Measurements from ENCODE around the gene MERTK.
"Not testable (repeated sequence)": the region's sequence is repeated elsewhere in the genome, so short reads cannot be mapped to it uniquely, and the experiment has no call there.

MERTK gene

GRCh38 chr2:111897924-111898702, at the start of gene MERTK:
TSS of gene MERTK (plus strand) at chr2:111898607. CDS start at chr2:111898736, 129 bp downstream.
- DNase-seq, result no peak

GRCh38 chr2:111850646-111851045, 47.8 kb upstream of the MERTK start:
- DNase-seq, result not testable (repeated sequence)

GRCh38 chr2:111852544-111852943, 45.9 kb upstream of the MERTK start:
- DNase-seq, result not testable (repeated sequence)

- not testable (repeated sequence) for DNase-seq
Observed at GRCh38 chr2:111860005-111860404, 38.4 kb upstream of the MERTK start.

DNA sequence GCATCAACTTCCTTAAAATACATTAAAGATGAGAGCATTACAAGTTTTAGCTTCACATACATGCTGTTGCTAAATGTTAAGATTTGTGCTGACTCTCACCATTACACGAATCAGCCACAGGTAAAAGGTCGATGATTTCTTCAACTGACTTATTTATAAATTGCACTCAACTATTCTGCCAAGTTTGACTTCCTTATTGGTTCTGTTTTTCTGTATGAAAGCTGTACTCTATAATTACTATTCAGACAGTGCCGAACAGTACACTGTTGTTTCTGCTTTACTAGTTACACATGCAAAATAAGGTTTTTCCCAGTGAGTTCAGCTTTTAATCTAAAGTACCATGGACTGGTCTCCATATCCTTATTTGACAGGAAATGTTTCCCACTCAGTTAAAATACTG, 33.3 kb upstream of the MERTK start:
- DNase-seq, result not testable (repeated sequence)

DNA sequence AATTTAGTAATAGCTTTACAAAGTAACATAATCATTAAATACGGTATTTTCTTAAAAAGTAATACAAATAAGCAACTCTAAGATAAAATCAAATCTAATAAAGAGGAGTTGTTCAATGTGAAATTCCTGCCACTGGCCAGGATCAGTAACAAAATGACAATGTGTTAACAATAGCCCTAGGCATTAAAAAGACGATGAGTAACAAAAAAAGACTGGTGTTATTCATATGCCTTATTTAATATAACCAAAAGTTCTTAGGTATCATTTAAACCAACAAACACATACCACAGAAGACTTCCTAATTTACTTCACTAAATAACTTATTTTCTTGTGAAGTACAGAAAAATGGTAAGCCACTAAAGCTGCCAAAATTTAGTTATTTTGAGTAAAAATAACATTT, 25.6 kb upstream of the MERTK start:
- DNase-seq, result not testable (repeated sequence)

DNA sequence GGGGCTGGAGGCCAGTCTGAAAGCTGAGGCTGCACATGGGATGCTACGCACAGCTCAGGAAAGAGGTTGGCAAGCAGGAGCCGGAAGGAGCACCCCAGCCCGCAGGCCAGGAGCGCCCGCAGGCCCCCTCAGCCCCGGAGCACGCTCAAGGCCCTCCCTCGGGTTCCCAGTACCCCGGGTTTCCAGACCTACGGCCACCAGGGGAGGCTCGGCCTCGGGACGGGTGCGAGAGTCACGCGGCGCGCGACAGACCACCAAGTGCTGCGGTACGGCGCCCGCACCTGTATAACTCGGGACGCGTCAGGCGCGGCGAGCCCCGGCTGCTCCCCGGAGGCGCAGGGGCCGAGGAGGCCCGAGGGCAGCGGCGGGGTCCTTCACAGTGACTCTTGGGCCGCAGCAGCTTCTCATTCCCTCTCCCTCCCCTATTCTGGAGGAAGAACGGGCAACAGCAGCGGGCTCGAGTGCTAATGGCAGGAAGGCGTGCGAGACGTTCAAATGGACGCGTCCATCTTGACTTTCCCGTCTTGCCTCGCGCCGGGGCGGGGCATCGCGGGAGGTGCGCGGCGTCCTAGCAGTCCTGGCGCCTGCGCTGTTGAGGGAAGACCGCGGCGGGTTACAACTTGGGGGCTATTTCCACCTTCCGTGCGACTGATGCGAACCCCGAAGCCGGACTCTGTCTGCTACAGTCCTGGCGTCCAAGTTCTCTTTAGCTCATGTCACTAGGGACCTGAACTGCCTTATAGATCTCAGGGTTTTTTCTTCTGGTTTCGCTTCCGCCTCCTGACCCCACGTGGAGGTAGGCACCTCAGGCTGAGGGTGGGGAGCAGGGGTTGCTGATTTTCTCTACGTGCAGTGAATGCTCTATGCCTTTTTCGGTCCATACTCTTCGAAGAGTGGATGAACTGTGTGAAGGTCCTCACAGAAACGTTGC, 14.5 kb upstream of the MERTK start, which contains the start of gene ANAPC1:
TSS of gene ANAPC1 (minus strand) at position 533 of the 931 bp plus-strand sequence. CDS start 3,368 bp downstream, outside the sequence.
- peak; percentile 74 to 77 for DNase-seq

GRCh38 chr2:111884592-111884964, 13.8 kb upstream of the MERTK start:
- DNase-seq, result no peak

DNA sequence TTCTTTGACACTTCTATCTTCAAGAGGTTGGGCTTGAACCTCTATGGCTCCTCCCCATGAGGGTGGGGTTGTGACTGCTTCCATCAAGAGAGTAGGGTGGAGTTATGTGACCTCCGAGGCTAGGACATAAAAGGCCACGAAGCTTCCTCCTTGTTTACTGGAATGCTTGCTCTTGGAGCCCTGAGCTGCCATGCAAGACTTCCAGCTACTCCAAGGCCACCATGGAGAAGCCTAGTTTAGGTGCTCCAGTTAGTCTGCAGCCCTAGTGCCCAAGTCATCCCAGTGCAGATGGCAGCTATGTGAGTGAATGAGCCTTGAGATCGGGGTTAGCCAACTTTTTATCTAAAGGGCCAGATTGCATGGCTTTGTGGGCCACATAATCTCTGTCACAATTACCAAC, 2.4 kb upstream of the MERTK start:
- DNase-seq, result no peak

DNA sequence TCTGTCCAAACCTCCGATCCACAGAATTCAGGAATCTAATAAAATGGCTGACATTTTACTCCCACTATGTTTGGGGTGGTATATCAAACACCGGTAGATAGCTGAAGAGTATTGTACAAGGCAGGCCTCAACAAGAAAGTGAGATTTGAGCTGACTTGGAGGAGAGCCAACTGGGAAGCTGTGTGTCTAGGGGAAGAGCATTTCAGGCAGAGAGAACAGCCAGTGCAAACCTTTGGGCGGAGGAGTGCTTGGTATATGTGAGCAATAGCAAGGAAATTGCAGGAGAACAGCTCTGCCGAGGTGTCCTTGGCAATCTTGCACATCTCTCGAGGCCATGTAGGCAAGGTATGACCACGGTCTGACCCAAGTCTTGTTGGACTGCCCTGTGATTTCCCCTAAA, 1.8 kb upstream of the MERTK start:
- DNase-seq, result no peak

- no peak for DNase-seq
Observed at GRCh38 chr2:111897630-111897923, 830 bp upstream of the MERTK start.

DNA sequence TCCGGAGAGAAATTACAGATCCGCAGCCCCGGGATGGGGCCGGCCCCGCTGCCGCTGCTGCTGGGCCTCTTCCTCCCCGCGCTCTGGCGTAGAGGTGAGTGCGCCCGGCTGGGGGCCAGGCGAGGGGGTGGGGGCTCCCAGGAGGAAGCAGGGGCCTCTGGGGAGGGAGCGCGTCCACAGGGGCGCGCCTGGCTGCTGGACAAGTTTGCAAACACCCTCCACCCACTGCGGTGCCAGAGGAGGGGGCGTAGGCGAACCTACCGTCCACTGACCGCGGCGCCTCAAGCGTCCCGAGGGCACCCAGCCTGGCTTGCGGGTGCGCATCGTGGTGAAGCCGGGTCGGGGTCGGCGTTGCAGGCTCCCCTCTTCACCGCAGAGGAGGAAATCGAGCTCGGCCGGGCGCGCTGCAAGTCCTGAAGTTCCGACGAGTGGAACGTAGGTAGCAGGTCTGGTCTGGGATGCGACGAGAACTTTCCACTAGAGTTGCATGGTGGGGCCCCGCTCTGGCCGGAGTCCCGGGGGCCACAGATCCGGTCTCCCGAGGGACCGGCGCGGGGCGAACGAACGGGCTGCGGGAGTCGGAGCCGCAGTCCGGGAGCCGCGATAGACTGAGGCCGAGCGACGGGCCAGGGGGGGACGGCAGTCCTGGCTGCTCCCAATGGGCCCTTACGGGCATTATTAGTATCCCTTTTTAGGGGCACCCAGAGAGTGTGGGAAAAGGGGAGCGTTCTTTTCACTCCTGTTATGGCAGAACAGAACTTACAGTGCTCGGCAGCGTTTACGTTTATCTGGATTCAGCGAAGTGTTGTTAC, 502 bp downstream of the MERTK start:
- DNase-seq, result no peak

GRCh38 chr2:111900859-111901258, 2.5 kb downstream of the MERTK start:
- DNase-seq, result no peak

DNA sequence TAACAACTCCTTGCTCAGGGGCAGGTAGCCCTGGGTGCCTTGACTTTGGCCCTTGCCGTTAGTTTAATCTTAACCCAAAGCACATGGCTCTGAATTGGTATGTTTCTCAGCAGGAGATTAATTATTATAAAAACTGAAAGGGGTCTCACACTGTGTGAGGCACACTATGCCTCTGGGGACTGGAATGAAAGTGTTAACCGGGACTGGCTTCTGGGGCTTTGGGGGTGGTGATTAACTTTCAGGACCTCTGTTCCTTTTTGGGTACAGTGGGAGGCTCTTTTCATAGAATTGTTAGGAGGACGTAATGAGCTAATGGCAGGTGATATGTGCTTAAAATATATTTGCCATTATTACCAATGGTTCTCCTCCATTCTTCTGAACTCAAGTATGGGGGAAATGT, 5.1 kb downstream of the MERTK start:
- no peak for DNase-seq

DNA sequence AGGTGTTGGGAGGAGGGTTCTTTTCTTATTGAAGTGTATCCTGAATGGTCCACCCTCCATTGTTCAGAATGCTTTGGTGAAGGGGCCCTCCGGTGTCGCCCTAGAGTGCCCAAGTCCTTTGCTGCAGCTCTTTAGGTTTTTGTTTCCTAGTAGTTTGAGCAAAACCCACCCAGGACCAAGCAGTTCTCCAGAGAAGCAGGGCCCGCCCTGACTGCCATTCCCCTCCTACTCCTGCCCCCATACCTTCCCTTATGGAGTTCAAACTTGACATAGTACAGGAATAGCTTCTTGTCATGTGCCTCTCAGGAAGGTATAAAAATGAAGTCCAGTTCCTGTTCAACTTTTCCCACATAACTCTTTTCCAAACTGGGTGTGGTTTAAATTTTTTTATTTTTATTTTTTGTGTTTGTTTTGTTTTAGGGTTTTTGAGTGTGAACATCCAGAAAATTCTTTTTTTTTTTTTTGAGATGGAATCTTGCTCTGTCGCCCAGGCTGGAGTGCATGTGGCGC, 5.6 kb downstream of the MERTK start:
- DNase-seq, result no peak

DNA sequence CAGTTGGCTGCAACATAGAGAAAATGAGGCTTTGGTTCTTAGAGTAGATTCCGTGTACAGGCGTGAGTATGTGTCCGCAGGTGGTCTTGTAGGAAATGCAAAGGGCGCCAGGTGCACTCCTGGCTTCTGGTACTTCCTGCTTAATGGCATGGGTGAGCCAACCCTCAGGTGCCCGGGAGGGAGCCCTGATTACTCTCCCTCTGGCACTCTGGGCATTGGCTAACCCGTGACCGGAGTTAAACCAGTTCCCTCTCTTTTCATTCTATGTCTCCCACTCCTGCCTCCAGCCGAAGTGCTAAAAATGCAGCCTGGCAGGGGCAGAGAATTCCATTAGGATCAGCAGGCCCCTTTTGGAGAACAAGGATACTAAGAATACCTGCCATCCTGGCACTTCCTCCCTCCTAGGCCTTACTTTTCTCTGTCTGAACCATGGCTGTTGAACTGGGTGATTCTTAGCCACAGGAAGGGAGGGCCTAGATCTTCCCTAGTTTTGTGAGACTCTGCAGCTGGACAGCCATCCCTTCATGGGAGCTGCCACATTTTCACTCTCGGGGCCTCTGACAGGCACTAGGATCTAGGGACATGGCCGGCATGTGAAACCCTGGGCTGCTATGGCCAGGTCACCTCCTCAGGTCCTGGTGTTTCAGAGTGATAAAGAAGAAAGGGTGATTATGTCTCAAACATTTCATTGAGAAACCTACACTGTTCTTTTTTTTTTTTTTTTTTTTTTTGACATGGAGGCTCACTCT, 6.5 kb downstream of the MERTK start:
- DNase-seq, result no peak

GRCh38 chr2:111905475-111905869, 7.1 kb downstream of the MERTK start:
- not testable (repeated sequence) for DNase-seq

DNA sequence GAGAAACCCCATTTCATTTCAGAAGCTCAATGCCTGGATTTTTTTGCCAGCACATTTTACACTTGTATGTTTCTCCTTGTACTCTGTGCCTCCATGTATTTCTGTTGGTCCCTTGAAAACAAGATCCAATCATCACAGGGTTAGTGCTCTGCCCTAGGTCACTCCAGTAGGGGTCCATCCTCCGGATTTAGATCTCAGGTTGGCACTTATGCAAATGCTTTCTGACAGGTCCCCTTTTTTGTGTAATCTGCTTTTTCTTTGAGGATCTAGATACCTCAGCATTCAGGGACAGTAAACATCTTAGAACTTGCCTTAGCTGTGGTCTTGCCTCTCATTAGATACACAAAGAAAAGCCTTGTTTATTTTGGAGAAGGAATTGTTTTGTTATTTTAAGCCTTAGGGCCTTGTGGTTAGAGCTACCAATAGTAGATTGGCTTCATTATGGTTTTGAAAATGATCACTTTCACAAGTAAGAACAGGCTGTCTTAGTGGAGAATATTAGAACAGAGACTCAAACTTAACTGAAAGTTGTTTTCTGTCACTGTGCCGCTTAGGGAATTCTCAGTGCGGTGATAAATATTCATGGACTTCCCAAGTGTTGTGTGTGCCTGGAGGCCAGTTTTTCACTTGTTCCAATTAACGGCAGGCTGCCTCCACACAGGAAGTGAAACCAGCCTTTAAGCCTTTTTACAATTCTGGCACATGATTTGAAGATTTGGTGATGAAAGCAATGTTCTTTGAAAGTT, 7.8 kb downstream of the MERTK start:
- no peak for DNase-seq

- no peak for DNase-seq
Observed at GRCh38 chr2:111908578-111908977, 10.2 kb downstream of the MERTK start.

DNA sequence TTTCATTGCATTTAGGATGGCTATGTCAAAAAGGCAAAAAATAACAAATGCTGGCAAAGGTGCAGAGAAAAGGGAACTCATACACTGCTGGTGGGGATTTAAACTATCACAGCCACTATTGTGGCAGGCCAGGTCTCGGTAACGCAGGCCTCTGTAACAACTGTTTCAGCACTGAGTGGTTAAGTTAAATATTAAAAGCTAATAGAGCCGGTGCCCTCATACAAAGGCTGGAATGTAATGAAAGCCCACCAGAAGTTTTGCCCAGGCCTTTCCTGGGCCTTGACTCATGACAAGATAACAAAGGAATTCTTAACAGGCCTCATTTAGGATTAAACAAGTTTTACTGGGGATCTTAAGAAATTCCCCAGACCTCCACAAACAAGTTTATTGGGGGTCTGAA, 10.7 kb downstream of the MERTK start:
- no peak for DNase-seq

DNA sequence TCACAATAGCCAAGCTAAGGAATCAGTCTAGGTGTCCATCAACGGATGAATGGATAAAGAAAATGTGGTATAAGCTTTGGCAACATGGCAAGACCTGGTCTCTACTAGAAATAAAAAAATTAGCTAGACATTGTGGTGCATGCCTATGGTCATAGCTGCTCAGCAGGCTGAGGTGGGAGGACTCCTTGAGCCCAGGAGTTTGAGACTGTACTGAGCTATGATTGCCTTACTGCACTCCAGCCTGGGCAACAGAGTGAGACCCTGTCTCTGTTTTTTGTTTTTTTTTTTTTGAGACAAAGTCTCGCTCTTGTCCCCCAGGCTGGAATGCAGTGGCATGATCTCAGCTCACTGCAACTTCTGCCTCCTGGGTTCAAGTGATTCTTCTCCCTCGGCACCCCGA, 11.6 kb downstream of the MERTK start:
- not testable (repeated sequence) for DNase-seq

Measured in NCI-H187 (cell line).